HCT116 (cell line): ENCODE data around the gene PIK3CA. TPM values are rescaled to one million over a fixed set of nuclear protein-coding genes. Genes with fewer than 3 reads are reported as not detected.
"Not testable (repeated sequence)": the region's sequence is repeated elsewhere in the genome, so short reads cannot be mapped to it uniquely, and the experiment has no call there.

ENCODE experiments used
- ATAC-seq: fragments of 200-7000 bp; cut with Tn5 transposase; 2 replicates; pipeline ENCODE4 v1.9.1; 2020; ENCODE audit warnings: mild to moderate bottlenecking, moderate library complexity
- BruUV-seq: library from RNA; stranded (reverse); fragments of 400-500 nt; replicated peaks from 2 replicates; lab custom pipeline; 2021; lab: Mats Ljungman, UMichigan
- CTCF ChIA-PET: fragments of 300-600 bp; sonication (Branson Sonifier 250); formaldehyde crosslinking; loops from one replicate; lab custom pipeline; 2021; ENCODE audit warnings: antibody characterized with exemption; lab: Charles Lee
- POLR2A ChIA-PET: fragments of 300-600, 350-600 bp; sonication (Branson Sonifier 250); formaldehyde crosslinking; loops from one replicate; lab custom pipeline; 2021; ENCODE audit warnings: antibody characterized with exemption; lab: Charles Lee
- RAD21 ChIA-PET, 2 experiments: fragments of 300-600 bp; sonication (Branson Sonifier 250); formaldehyde crosslinking; loops; one replicate each; lab custom pipeline; 2023; ENCODE audit warnings: low total read pairs in 2 of 2; ENCODE audit not compliant: uncharacterized antibody in 2 of 2, unreplicated experiment in 2 of 2, low non-redundant PET in 1 of 2; lab: Charles Lee
- DNase-seq: peaks from one replicate; pipeline ENCODE4 v3.0.0-alpha.2; 2010; ENCODE audit warnings: low read depth, low spot score
- H2AFZ ChIP-seq: fragments of 200-600 bp; shearing (Covaris generic), sonication (generic); 2 replicates; pipeline ENCODE4 v1.6.1; 2017; ENCODE audit warnings: low read depth, mixed run types, mixed read lengths, antibody characterized with exemption, low read length; ENCODE audit not compliant: poor library complexity, severe bottlenecking
- H3K27ac ChIP-seq: 2 replicates; pipeline ENCODE4 v1.5.1; 2012; ENCODE audit warnings: low read depth, low read length
- H3K27me3 ChIP-seq: fragments of 200-600 bp; sonication (generic); 2 replicates; pipeline ENCODE4 v1.6.1; 2016; ENCODE audit warnings: mixed run types, low read length, mixed read lengths; ENCODE audit not compliant: insufficient read depth
- H3K36me3 ChIP-seq, 2 experiments: fragments of 200-500 bp in 1 of 2; fragments of 200-600 bp in 1 of 2; sonication (Bioruptor generic) in 1 of 2; sonication (generic) in 1 of 2; 2 replicates each; pipeline versions ENCODE4 v1.5.1 to v1.6.1; 2014 to 2016; ENCODE audit warnings: low read length in 2 of 2, inconsistent platforms in 1 of 2, mixed read lengths in 1 of 2, mixed run types in 1 of 2; ENCODE audit not compliant: insufficient read depth in 2 of 2, control insufficient read depth in 1 of 2
- H3K4me1 ChIP-seq, 2 experiments: fragments of 200-600 bp in 1 of 2; sonication (generic) in 1 of 2; 2 replicates each; pipeline versions ENCODE4 v1.5.1 to v1.6.1; 2012 to 2017; ENCODE audit warnings: low read length in 2 of 2, inconsistent platforms in 1 of 2, mild to moderate bottlenecking in 1 of 2, mixed read lengths in 1 of 2, mixed run types in 1 of 2, moderate library complexity in 1 of 2; ENCODE audit not compliant: insufficient read depth in 2 of 2, control insufficient read depth in 1 of 2
- H3K4me2 ChIP-seq: fragments of 200-600 bp; sonication (generic); 2 replicates; pipeline ENCODE4 v1.6.1; 2017; ENCODE audit warnings: mixed run types, low read length, mixed read lengths
- H3K4me3 ChIP-seq, 2 experiments: fragments of 200-600 bp in 1 of 2; sonication (generic) in 1 of 2; replicated peaks in 1 of 2; 2 replicates each; pipeline ENCODE4 v1.5.1; 2011 to 2016; ENCODE audit warnings: low read length in 2 of 2, control low read depth in 1 of 2, low read depth in 1 of 2, mild to moderate bottlenecking in 1 of 2, mixed read lengths in 1 of 2, mixed run types in 1 of 2
- H3K79me2 ChIP-seq: fragments of 200-600 bp; sonication (generic); 2 replicates; pipeline ENCODE4 v1.6.1; 2017; ENCODE audit warnings: mild to moderate bottlenecking, mixed run types, low read length, moderate library complexity, mixed read lengths; ENCODE audit not compliant: insufficient read depth
- H3K9ac ChIP-seq: fragments of 200-600 bp; sonication (generic); 2 replicates; pipeline ENCODE4 v1.6.1; 2016; ENCODE audit warnings: low read length, mixed read lengths
- H3K9me2 ChIP-seq: fragments of 200-600 bp; sonication (generic), shearing (Covaris generic); 2 replicates; pipeline ENCODE4 v1.6.1; 2017; ENCODE audit warnings: mixed run types, mild to moderate bottlenecking, moderate library complexity; ENCODE audit not compliant: insufficient read depth
- H3K9me3 ChIP-seq, 2 experiments: fragments of 200-500 bp in 1 of 2; fragments of 200-600 bp in 1 of 2; sonication (Bioruptor generic) in 1 of 2; sonication (generic) in 1 of 2; 2 replicates each; pipeline ENCODE4 v1.6.1; 2014 to 2017; ENCODE audit warnings: low read length in 2 of 2, mixed read lengths in 2 of 2, inconsistent platforms in 1 of 2, low read depth in 1 of 2, mild to moderate bottlenecking in 1 of 2, mixed run types in 1 of 2, moderate library complexity in 1 of 2; ENCODE audit not compliant: control insufficient read depth in 1 of 2, insufficient read depth in 1 of 2
- H4K20me1 ChIP-seq: fragments of 200-600 bp; sonication (generic), shearing (Covaris generic); 2 replicates; pipeline ENCODE4 v1.6.1; 2017; ENCODE audit warnings: mixed run types, mild to moderate bottlenecking, moderate library complexity; ENCODE audit not compliant: insufficient read depth
- CEBPB ChIP-seq: IDR thresholded peaks from 2 replicates; pipeline ENCODE4 v1.6.1; 2012; ENCODE audit warnings: low read depth
- EGR1 ChIP-seq: IDR thresholded peaks from 2 replicates; pipeline ENCODE4 v1.6.1; 2012; ENCODE audit warnings: low read depth
- ELF1 ChIP-seq: IDR thresholded peaks from 2 replicates; pipeline ENCODE4 v1.6.1; 2012; ENCODE audit warnings: low read depth, borderline replicate concordance
- EZH2phosphoT487 ChIP-seq: fragments of 200-600 bp; IDR thresholded peaks from 2 replicates; pipeline ENCODE4 v1.6.1; 2018; ENCODE audit warnings: antibody characterized with exemption, borderline replicate concordance
- FOSL1 ChIP-seq: IDR thresholded peaks from 2 replicates; pipeline ENCODE4 v1.6.1; 2012; ENCODE audit warnings: low read depth
- YY1 ChIP-seq: IDR thresholded peaks from 2 replicates; pipeline ENCODE4 v1.6.1; 2011; ENCODE audit warnings: low read length, low read depth, moderate library complexity, mild to moderate bottlenecking; ENCODE audit not compliant: insufficient replicate concordance; ENCODE audit errors: extremely low read depth
- ZNF274 ChIP-seq: fragments of 200-500 bp; sonication (Bioruptor generic); IDR thresholded peaks from 2 replicates; pipeline ENCODE4 v1.6.1; 2014; ENCODE audit warnings: mild to moderate bottlenecking, low read depth, low read length, inconsistent platforms
- intact Hi-C: fragments of 100-400 bp; cut with micrococcal nuclease; formaldehyde crosslinking; loops from 2 replicates; pipeline ENCODE4 v1.10.0; 2022
- total RNA-seq: library from RNA; stranded (reverse); gene quantifications from one replicate; pipeline ENCODE4 v1.2.1, GENCODE V29; 2021; ENCODE audit not compliant: unreplicated experiment
- TF ChIP-seq, protein P1 (sequence below): IDR thresholded peaks from 2 replicates; pipeline ENCODE4 v1.6.1; 2011; ENCODE audit warnings: mild to moderate bottlenecking, low read length, moderate library complexity; ENCODE audit not compliant: insufficient replicate concordance; ENCODE audit errors: extremely low read depth
- TF ChIP-seq, protein P2 (sequence below): IDR thresholded peaks from 2 replicates; pipeline ENCODE4 v1.6.1; 2012

The PIK3CA gene
- total RNA-seq, 1 experiment from 2014 or later, result 17.9 TPM

DNA sequence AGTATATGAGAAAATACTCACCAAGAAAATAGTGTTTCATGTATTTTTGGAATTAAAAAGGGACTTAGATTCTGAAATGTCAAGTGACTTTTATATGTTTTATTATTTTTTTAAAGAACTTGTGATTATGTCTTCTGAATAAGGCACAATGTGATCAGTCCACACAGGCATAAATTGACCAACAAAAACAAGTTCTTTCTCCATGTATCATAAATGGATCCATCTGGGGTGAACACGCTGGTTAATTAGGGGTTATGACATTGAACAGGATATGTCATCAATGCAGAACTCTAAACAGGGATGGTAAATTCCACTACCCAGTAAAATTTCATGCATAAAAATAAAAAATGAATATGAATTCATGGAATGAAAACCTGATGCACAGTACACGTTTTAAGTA, 31.3 kb upstream of the PIK3CA start (continued):
- TF ChIP-seq, protein P1, sequence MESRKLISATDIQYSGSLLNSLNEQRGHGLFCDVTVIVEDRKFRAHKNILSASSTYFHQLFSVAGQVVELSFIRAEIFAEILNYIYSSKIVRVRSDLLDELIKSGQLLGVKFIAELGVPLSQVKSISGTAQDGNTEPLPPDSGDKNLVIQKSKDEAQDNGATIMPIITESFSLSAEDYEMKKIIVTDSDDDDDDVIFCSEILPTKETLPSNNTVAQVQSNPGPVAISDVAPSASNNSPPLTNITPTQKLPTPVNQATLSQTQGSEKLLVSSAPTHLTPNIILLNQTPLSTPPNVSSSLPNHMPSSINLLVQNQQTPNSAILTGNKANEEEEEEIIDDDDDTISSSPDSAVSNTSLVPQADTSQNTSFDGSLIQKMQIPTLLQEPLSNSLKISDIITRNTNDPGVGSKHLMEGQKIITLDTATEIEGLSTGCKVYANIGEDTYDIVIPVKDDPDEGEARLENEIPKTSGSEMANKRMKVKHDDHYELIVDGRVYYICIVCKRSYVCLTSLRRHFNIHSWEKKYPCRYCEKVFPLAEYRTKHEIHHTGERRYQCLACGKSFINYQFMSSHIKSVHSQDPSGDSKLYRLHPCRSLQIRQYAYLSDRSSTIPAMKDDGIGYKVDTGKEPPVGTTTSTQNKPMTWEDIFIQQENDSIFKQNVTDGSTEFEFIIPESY, result no peak
- no peak for TF ChIP-seq ELF1
- no peak for TF ChIP-seq FOSL1
- no peak for TF ChIP-seq ZNF274
- no peak for TF ChIP-seq YY1
- no peak for TF ChIP-seq EZH2phosphoT487
- no peak for TF ChIP-seq CEBPB
- no peak for TF ChIP-seq EGR1
- TF ChIP-seq, protein P2, sequence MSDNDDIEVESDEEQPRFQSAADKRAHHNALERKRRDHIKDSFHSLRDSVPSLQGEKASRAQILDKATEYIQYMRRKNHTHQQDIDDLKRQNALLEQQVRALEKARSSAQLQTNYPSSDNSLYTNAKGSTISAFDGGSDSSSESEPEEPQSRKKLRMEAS, result no peak

DNA sequence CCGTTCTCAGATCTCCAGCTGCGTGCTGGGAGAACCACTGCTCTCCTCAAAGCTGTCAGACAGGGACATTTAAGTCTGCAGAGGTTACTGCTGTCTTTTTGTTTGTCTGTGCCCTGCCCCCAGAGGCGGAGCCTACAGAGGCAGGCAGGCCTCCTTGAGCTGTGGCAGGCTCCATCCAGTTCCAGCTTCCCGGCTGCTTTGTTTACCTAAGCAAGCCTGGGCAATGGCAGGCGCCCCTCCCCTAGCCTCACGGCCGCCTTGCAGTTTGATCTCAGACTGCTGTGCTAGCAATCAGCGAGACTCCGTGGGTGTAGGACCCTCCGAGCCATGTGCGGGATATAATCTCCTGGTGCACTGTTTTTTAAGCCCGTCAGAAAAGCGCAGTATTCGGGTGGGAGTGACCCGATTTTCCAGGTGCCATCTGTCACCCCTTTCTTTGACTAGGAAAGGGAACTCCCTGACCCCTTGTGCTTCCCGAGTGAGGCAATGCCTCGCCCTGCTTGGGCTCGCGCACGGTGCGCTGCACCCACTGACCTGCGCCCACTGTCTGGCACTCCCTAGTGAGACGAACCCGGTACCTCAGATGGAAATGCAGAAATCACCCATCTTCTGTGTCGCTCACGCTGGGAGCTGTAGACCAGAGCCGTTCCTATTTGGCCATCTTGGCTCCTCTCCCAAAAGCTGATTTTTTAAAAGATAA, 15.8 kb upstream of the PIK3CA start:
- POLR2A ChIA-PET, RAD21 ChIA-PET, H3K79me2 ChIP-seq, DNase-seq, H3K9ac ChIP-seq, H3K36me3 ChIP-seq, H3K4me2 ChIP-seq, H2AFZ ChIP-seq, intact Hi-C loops, H3K4me1 ChIP-seq, CTCF ChIA-PET, BruUV-seq, H3K27me3 ChIP-seq, ATAC-seq, H3K9me3 ChIP-seq, H3K9me2 ChIP-seq, H4K20me1 ChIP-seq, H3K27ac ChIP-seq, H3K4me3 ChIP-seq: not testable (repeated sequence)
